HG02610 (cell line): ENCODE data around the gene STARD9.
"Not testable (repeated sequence)": the region's sequence is repeated elsewhere in the genome, so short reads cannot be mapped to it uniquely, and the experiment has no call there.

ENCODE experiments used
- ATAC-seq: cut with Tn5 transposase; IDR thresholded peaks from one replicate; pipeline ENCODE4 v1.9.1; 2021; ENCODE audit warnings: mild to moderate bottlenecking, moderate library complexity; ENCODE audit not compliant: unreplicated experiment

The STARD9 gene

GRCh38 chr15:42575188-42576039 lies at the start of gene STARD9:
TSS of gene STARD9 (plus strand) at chr15:42575606. CDS start at chr15:42575716, 110 bp downstream.
- ATAC-seq = peak; percentile 91

GRCh38 chr15:42528970-42529369 lies 46.4 kb upstream of the STARD9 start:
- no peak for ATAC-seq

GRCh38 chr15:42533246-42533645 lies 42.2 kb upstream of the STARD9 start:
- no peak for ATAC-seq

- ATAC-seq = no peak
These were observed 30.4 kb upstream of the STARD9 start for GRCh38 chr15:42544853-42545629.

- ATAC-seq = no peak
These were observed 27.5 kb upstream of the STARD9 start for GRCh38 chr15:42547918-42548248.

GRCh38 chr15:42548249-42549031 lies 27.0 kb upstream of the STARD9 start, which contains the start of the genes HAUS2 and LRRC57:
TSS of gene HAUS2 (plus strand) at chr15:42548838. CDS start at chr15:42548873, 35 bp downstream.
TSS of gene LRRC57 (minus strand) at chr15:42548793. CDS start at chr15:42548434, 359 bp downstream.
- peak; percentile 80 for ATAC-seq

- peak; percentile 20 for ATAC-seq
These were observed 26.3 kb upstream of the STARD9 start for GRCh38 chr15:42549032-42549491.

- ATAC-seq = no peak
These were observed 25.5 kb upstream of the STARD9 start for GRCh38 chr15:42549741-42550392.

- no peak for ATAC-seq
These were observed 21.9 kb upstream of the STARD9 start for GRCh38 chr15:42553554-42553953.

GRCh38 chr15:42556550-42557207 lies 18.7 kb upstream of the STARD9 start:
- not testable (repeated sequence) for ATAC-seq

GRCh38 chr15:42558739-42559138 lies 16.7 kb upstream of the STARD9 start:
- ATAC-seq = no peak

GRCh38 chr15:42576040-42576594 lies 711 bp downstream of the STARD9 start:
- ATAC-seq = no peak

GRCh38 chr15:42576776-42577175 lies 1.4 kb downstream of the STARD9 start:
- ATAC-seq = no peak

GRCh38 chr15:42577514-42578031 lies 2.2 kb downstream of the STARD9 start:
- ATAC-seq = no peak

GRCh38 chr15:42578984-42579537 lies 3.7 kb downstream of the STARD9 start:
- no peak for ATAC-seq

GRCh38 chr15:42581272-42581730 lies 5.9 kb downstream of the STARD9 start:
- peak; percentile 81 for ATAC-seq

GRCh38 chr15:42582569-42583375 lies 7.4 kb downstream of the STARD9 start:
- no peak for ATAC-seq
